Measurements from ENCODE around the gene SLC66A3. TPM values are rescaled to one million over a fixed set of nuclear protein-coding genes. Genes with fewer than 3 reads are reported as not detected.

Gene SLC66A3
- total and polyA plus RNA-seq, 3 experiments from 2014 or later, result 10.3 to 70.5 (median 11.0) TPM

- H3K36me3 Mint-ChIP-seq, result no peaks in the 10 kb centered on the region
- Histone ChIP-seq H3K27me3 (ENCODE audit: insufficient read depth, low read length, poor library complexity, severe bottlenecking) (no peaks in the 10 kb centered on the region), H3K27ac (ENCODE audit: low read depth, low read length) (no peak overlapping the region), H3K4me3 (ENCODE audit: low read length) (no peak overlapping the region), H3K36me3 (ENCODE audit: insufficient read depth, low read length) (no peaks in the 10 kb centered on the region), H3K9me3 (ENCODE audit: low read length) (no peaks in the 10 kb centered on the region), H3K4me1 (ENCODE audit: insufficient read depth, low read length) (no peaks in the 10 kb centered on the region)
- ChIA-PET POLR2A (no interaction called here), CTCF (interaction anchor here (2.6 kb wide), 1 partner anchor 15 kb away, joined by 8 read pairs; a partner anchor contains a TSS)
- no peaks in the 10 kb centered on the region for H3K9me3 Mint-ChIP-seq
- H3K27me3 Mint-ChIP-seq, result peaks cover 4 to 6% of the 10 kb centered on the region in 2 donors
- no peak overlapping the region for H3K27ac Mint-ChIP-seq
- no peaks in the 10 kb centered on the region for H3K4me1 Mint-ChIP-seq
- H3K4me3 Mint-ChIP-seq, result no peak overlapping the region
- DNase-seq, result no peak
Measured at GRCh38 chr2:11147263-11147662, 8.0 kb upstream of the SLC66A3 start.

- Histone ChIP-seq H3K9me3 (ENCODE audit: low read length) (no peaks in the 10 kb centered on the region), H3K27ac (ENCODE audit: low read depth, low read length) (no peak overlapping the region), H3K27me3 (ENCODE audit: insufficient read depth, low read length, poor library complexity, severe bottlenecking) (no peaks in the 10 kb centered on the region), H3K4me1 (ENCODE audit: insufficient read depth, low read length) (peaks cover 21% of the 10 kb centered on the region), H3K4me3 (ENCODE audit: low read length) (no peak overlapping the region), H3K36me3 (ENCODE audit: insufficient read depth, low read length) (no peaks in the 10 kb centered on the region)
- CTCF ChIA-PET, result interaction anchor here (2.1 to 4.0 kb wide), 2 partner anchors 20 to 23 kb away, joined by 7 to 21 read pairs; a partner anchor contains a TSS
- no peaks in the 10 kb centered on the region for H3K36me3 Mint-ChIP-seq
- POLR2A ChIA-PET, result interaction anchor here (2.1 kb wide), 1 partner anchor 20 kb away, joined by 8 read pairs; a partner anchor contains a TSS
- no peaks in the 10 kb centered on the region for H3K9me3 Mint-ChIP-seq
- no peak overlapping the region for H3K27ac Mint-ChIP-seq
- DNase-seq, result no peak
- no peaks in the 10 kb centered on the region for H3K27me3 Mint-ChIP-seq
- H3K4me1 Mint-ChIP-seq, result peaks cover 10 to 23% (median 19%) of the 10 kb centered on the region in 3 donors
- peak overlapping the region in 1 of 7 donors; percentile 27 for H3K4me3 Mint-ChIP-seq
Measured at GRCh38 chr2:11152591-11152990, 2.7 kb upstream of the SLC66A3 start.

GRCh38 chr2:11154016-11154922 lies 998 bp upstream of the SLC66A3 start:
- DNase-seq, result peak in 1 of 5 donors; percentile 11
- H3K4me3 Mint-ChIP-seq, result peak overlapping the region; percentile 75 to 91 (median 82)
- POLR2A ChIA-PET, result interaction anchor here (1.5 to 1.7 kb wide), 3 partner anchors 21 to 311 kb away, joined by 4 to 13 read pairs (median 6); partner anchors contain the start of gene E2F6

GRCh38 chr2:11154923-11155380 lies 315 bp upstream of the SLC66A3 start:
- POLR2A ChIA-PET, result interaction anchor here (0.8 to 1.7 kb wide), 5 partner anchors 22 to 592 kb away, joined by 4 to 13 read pairs (median 5); partner anchors contain the start of genes E2F6 and LPIN1
- peaks cover 14 to 27% (median 22%) of the 10 kb centered on the region in 3 donors for H3K4me1 Mint-ChIP-seq
- DNase-seq, result peak; percentile 94 to 99 (median 97)
- H3K9me3 Mint-ChIP-seq, result no peaks in the 10 kb centered on the region
- no peaks in the 10 kb centered on the region for H3K9me3 ChIP-seq (ENCODE audit: low read length)
- no peaks in the 10 kb centered on the region for H3K27me3 Mint-ChIP-seq
- H3K36me3 Mint-ChIP-seq, result peaks cover 0 to 1% (median 0%) of the 10 kb centered on the region in 3 donors
- no peaks in the 10 kb centered on the region for H3K27me3 ChIP-seq (ENCODE audit: insufficient read depth, low read length, poor library complexity, severe bottlenecking)
- H3K4me3 ChIP-seq (ENCODE audit: low read length), result peak overlapping the region; percentile 64
- H3K27ac Mint-ChIP-seq, result peak overlapping the region; percentile 56 to 90 (median 84)
- CTCF ChIA-PET, result interaction anchor here (1.0 to 2.7 kb wide), 5 partner anchors 13 to 320 kb away, joined by 3 to 30 read pairs (median 3); a partner anchor contains a TSS
- peak overlapping the region; percentile 75 to 91 (median 82) for H3K4me3 Mint-ChIP-seq
- peaks cover 21% of the 10 kb centered on the region for H3K4me1 ChIP-seq (ENCODE audit: insufficient read depth, low read length)
- no peaks in the 10 kb centered on the region for H3K36me3 ChIP-seq (ENCODE audit: insufficient read depth, low read length)
- peak overlapping the region; percentile 75 for H3K27ac ChIP-seq (ENCODE audit: low read depth, low read length)

More at GRCh38 chr2:11154016-11154922, 998 bp upstream of the SLC66A3 start:
- H3K27ac ChIP-seq (ENCODE audit: low read depth, low read length), result peak overlapping the region; percentile 75
- CTCF ChIA-PET, result interaction anchor here (1.0 to 2.7 kb wide), 5 partner anchors 22 to 311 kb away, joined by 3 to 30 read pairs (median 3); a partner anchor contains a TSS
- H3K36me3 Mint-ChIP-seq, result no peaks in the 10 kb centered on the region
- H3K4me1 ChIP-seq (ENCODE audit: insufficient read depth, low read length), result peaks cover 21% of the 10 kb centered on the region
- peaks cover 13 to 26% (median 19%) of the 10 kb centered on the region in 3 donors for H3K4me1 Mint-ChIP-seq
- no peaks in the 10 kb centered on the region for H3K27me3 Mint-ChIP-seq
- no peaks in the 10 kb centered on the region for H3K36me3 ChIP-seq (ENCODE audit: insufficient read depth, low read length)
- no peaks in the 10 kb centered on the region for H3K9me3 ChIP-seq (ENCODE audit: low read length)
- H3K9me3 Mint-ChIP-seq, result no peaks in the 10 kb centered on the region
- no peaks in the 10 kb centered on the region for H3K27me3 ChIP-seq (ENCODE audit: insufficient read depth, low read length, poor library complexity, severe bottlenecking)
- H3K27ac Mint-ChIP-seq, result peak overlapping the region; percentile 56 to 90 (median 84)
- H3K4me3 ChIP-seq (ENCODE audit: low read length), result peak overlapping the region; percentile 64

GRCh38 chr2:11156396-11157075 lies 1.3 kb downstream of the SLC66A3 start:
- H3K27ac ChIP-seq (ENCODE audit: low read depth, low read length), result no peak overlapping the region
- Mint-ChIP-seq H3K4me3 (peak overlapping the region; percentile 76 to 83 (median 81)), H3K4me1 (peaks cover 26 to 41% (median 36%) of the 10 kb centered on the region in 3 donors), H3K9me3 (no peaks in the 10 kb centered on the region), H3K36me3 (peaks cover 0 to 13% (median 1%) of the 10 kb centered on the region in 3 donors), H3K27me3 (no peaks in the 10 kb centered on the region), H3K27ac (peak overlapping the region in 2 of 8 donors; percentile 20 to 33)
- ChIA-PET CTCF (interaction anchor here (1.1 to 1.5 kb wide), 2 partner anchors 24 to 321 kb away, joined by 3 to 8 read pairs; a partner anchor contains a TSS), POLR2A (interaction anchor here (0.9 kb wide), 1 partner anchor 187 kb away, joined by 7 read pairs; the partner anchor contains the start of gene ROCK2)
- no peaks in the 10 kb centered on the region for H3K27me3 ChIP-seq (ENCODE audit: insufficient read depth, low read length, poor library complexity, severe bottlenecking)
- DNase-seq, result no peak
- peaks cover 31% of the 10 kb centered on the region for H3K4me1 ChIP-seq (ENCODE audit: insufficient read depth, low read length)
- no peak overlapping the region for H3K4me3 ChIP-seq (ENCODE audit: low read length)
- no peaks in the 10 kb centered on the region for H3K9me3 ChIP-seq (ENCODE audit: low read length)
- H3K36me3 ChIP-seq (ENCODE audit: insufficient read depth, low read length), result no peaks in the 10 kb centered on the region

GRCh38 chr2:11157296-11157695 lies 2.0 kb downstream of the SLC66A3 start:
- Histone ChIP-seq H3K4me3 (ENCODE audit: low read length) (no peak overlapping the region), H3K27ac (ENCODE audit: low read depth, low read length) (no peak overlapping the region), H3K9me3 (ENCODE audit: low read length) (no peaks in the 10 kb centered on the region), H3K36me3 (ENCODE audit: insufficient read depth, low read length) (no peaks in the 10 kb centered on the region), H3K4me1 (ENCODE audit: insufficient read depth, low read length) (peaks cover 31% of the 10 kb centered on the region), H3K27me3 (ENCODE audit: insufficient read depth, low read length, poor library complexity, severe bottlenecking) (no peaks in the 10 kb centered on the region)
- Mint-ChIP-seq H3K4me3 (peak overlapping the region in 4 of 7 donors; percentile 13 to 77 (median 30)), H3K9me3 (no peaks in the 10 kb centered on the region), H3K36me3 (peaks cover 0 to 21% (median 3%) of the 10 kb centered on the region in 3 donors), H3K4me1 (peaks cover 26 to 44% (median 36%) of the 10 kb centered on the region in 3 donors), H3K27ac (peak overlapping the region in 1 of 8 donors; percentile 20), H3K27me3 (no peaks in the 10 kb centered on the region)
- POLR2A ChIA-PET, result no interaction called here
- no peak for DNase-seq
- CTCF ChIA-PET, result interaction anchor here (1.1 kb wide), 1 partner anchor 25 kb away, joined by 8 read pairs; a partner anchor contains a TSS

GRCh38 chr2:11157731-11158130 lies 2.5 kb downstream of the SLC66A3 start:
- Mint-ChIP-seq H3K4me3 (peak overlapping the region in 3 of 7 donors; percentile 13 to 39 (median 23)), H3K27me3 (no peaks in the 10 kb centered on the region), H3K27ac (peak overlapping the region in 1 of 8 donors; percentile 54), H3K4me1 (peaks cover 26 to 44% (median 36%) of the 10 kb centered on the region in 3 donors), H3K9me3 (no peaks in the 10 kb centered on the region), H3K36me3 (peaks cover 0 to 21% (median 3%) of the 10 kb centered on the region in 3 donors)
- Histone ChIP-seq H3K27ac (ENCODE audit: low read depth, low read length) (no peak overlapping the region), H3K4me3 (ENCODE audit: low read length) (no peak overlapping the region), H3K9me3 (ENCODE audit: low read length) (no peaks in the 10 kb centered on the region), H3K36me3 (ENCODE audit: insufficient read depth, low read length) (no peaks in the 10 kb centered on the region), H3K27me3 (ENCODE audit: insufficient read depth, low read length, poor library complexity, severe bottlenecking) (no peaks in the 10 kb centered on the region), H3K4me1 (ENCODE audit: insufficient read depth, low read length) (peaks cover 31% of the 10 kb centered on the region)
- CTCF ChIA-PET, result no interaction called here
- POLR2A ChIA-PET, result no interaction called here
- DNase-seq, result no peak
